Testis (tissue), 3 donors: ENCODE measurements around the gene NGRN. TPM values are rescaled to one million over a fixed set of nuclear protein-coding genes. Genes with fewer than 3 reads are reported as not detected.

Experiments used
- DNase-seq: peaks from one replicate; pipeline ENCODE4 v3.0.0-alpha.2; 2019
- H3K27ac ChIP-seq, 2 donors: fragments of 200-600 bp; sonication (generic); one replicate each; pipeline ENCODE4 v1.5.1; 2019
- H3K27me3 ChIP-seq: fragments of 200-600 bp; sonication (generic); one replicate; pipeline ENCODE4 v1.5.1; 2019
- H3K36me3 ChIP-seq: fragments of 200-600 bp; sonication (generic); one replicate; pipeline ENCODE4 v1.5.1; 2017; ENCODE audit warnings: low read depth; ENCODE audit errors: missing control alignments
- H3K4me1 ChIP-seq: fragments of 200-600 bp; sonication (generic); one replicate; pipeline ENCODE4 v1.5.1; 2019
- H3K4me3 ChIP-seq, 2 donors: fragments of 200-600 bp; sonication (generic); one replicate each; pipeline ENCODE4 v1.5.1; 2017 to 2019
- H3K9me3 ChIP-seq: fragments of 200-600 bp; sonication (generic); one replicate; pipeline ENCODE4 v1.5.1; 2017
- POLR2A ChIP-seq: fragments of 450-650 bp; IDR thresholded peaks from one replicate; pipeline ENCODE4 v1.6.1; 2017; ENCODE audit warnings: antibody characterized with exemption, mild to moderate bottlenecking, moderate library complexity
- WGBS, 2 donors: methylation state at CpG; one replicate each; pipeline ENCODE4 v1.1.5; 2018; 5-methylcytosine and 5-hydroxymethylcytosine counted together
- intact Hi-C: fragments of 100-400 bp; cut with DNase I; formaldehyde crosslinking; loops from one replicate; pipeline ENCODE4 v1.15.1; 2023; ENCODE audit warnings: low total_unique reads
- polyA plus RNA-seq: library from polyadenylated mRNA; stranded (reverse); fragments of 350-450 nt; fragmentation: Illumina TruSeq; extraction: RNeasy Lipid Tissue Mini Kit (QIAGEN cat#74804); gene quantifications from one replicate; pipeline ENCODE4 v1.2.3, GENCODE V29; 2014; ENCODE audit warnings: low read depth, low replicate concordance; ENCODE audit not compliant: insufficient read depth
- total RNA-seq, 2 donors: library from RNA; depleted of rRNA; stranded (reverse); fragments of >200 nt; gene quantifications; one replicate each; pipeline ENCODE4 v1.2.3, GENCODE V29; 2016
- TF ChIP-seq, protein P1 (sequence below), 3 experiments: fragments of 450-650 bp in 2 of 3; fragments of 200-600 bp in 1 of 3; sonication (generic) in 1 of 3; IDR thresholded peaks; one replicate each; pipeline ENCODE4 v1.5.1; 2016 to 2019; ENCODE audit warnings: antibody characterized with exemption in 3 of 3, mild to moderate bottlenecking in 2 of 3, moderate library complexity in 1 of 3

The NGRN gene
- total and polyA plus RNA-seq, 3 donors from 2014 or later, result 82.9 to 95.6 (median 86.1) TPM

GRCh38 chr15:90266061-90266431 lies 574 bp downstream of the NGRN start:
- 0 to 1% methylated on average over 16 of the region's 16 CpGs for WGBS, 2 donors
- TF ChIP-seq POLR2A, result no peak
- TF ChIP-seq, protein P1, sequence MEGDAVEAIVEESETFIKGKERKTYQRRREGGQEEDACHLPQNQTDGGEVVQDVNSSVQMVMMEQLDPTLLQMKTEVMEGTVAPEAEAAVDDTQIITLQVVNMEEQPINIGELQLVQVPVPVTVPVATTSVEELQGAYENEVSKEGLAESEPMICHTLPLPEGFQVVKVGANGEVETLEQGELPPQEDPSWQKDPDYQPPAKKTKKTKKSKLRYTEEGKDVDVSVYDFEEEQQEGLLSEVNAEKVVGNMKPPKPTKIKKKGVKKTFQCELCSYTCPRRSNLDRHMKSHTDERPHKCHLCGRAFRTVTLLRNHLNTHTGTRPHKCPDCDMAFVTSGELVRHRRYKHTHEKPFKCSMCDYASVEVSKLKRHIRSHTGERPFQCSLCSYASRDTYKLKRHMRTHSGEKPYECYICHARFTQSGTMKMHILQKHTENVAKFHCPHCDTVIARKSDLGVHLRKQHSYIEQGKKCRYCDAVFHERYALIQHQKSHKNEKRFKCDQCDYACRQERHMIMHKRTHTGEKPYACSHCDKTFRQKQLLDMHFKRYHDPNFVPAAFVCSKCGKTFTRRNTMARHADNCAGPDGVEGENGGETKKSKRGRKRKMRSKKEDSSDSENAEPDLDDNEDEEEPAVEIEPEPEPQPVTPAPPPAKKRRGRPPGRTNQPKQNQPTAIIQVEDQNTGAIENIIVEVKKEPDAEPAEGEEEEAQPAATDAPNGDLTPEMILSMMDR (IDR thresholded peaks at IDR 0.05), result no peak
- intact Hi-C loops, result no loop called here

DNA sequence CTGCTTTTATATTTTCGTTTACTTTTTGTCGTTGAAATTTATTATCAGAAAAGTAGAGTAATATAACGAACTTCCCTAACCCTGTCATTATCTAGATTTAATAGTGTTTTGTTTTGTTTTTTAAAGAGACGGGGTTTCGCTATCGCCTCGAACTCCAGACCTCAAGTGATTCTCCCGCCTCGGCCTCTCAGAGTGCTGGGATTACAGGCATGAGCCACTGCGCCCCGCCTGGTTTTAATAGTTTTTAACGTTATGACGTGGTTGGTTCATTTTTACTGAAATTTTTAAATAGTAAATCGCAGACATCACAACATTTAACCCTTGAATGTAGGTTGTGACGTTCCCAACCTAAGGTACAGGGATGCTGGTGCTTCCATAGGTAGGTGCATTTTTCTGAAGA lies 1.0 kb downstream of the NGRN start:
- intact Hi-C loops, result no loop called here
- Histone ChIP-seq H3K9me3 (no peaks in the 10 kb centered on the region), H3K27ac (peak overlapping the region; percentile 91 to 94), H3K4me3 (peak overlapping the region; percentile 78 to 81), H3K4me1 (peaks cover 42% of the 10 kb centered on the region), H3K27me3 (no peaks in the 10 kb centered on the region), H3K36me3 (no peaks in the 10 kb centered on the region)
- no peak for TF ChIP-seq POLR2A
- TF ChIP-seq, protein P1 (IDR thresholded peaks at IDR 0.05), result no peak
- 8 to 12% methylated on average over 15 of the region's 15 CpGs for WGBS, 2 donors
- no peak for DNase-seq

More at GRCh38 chr15:90266061-90266431, 574 bp downstream of the NGRN start:
- Histone ChIP-seq H3K27me3 (no peaks in the 10 kb centered on the region), H3K4me3 (peak overlapping the region; percentile 78 to 81), H3K27ac (peak overlapping the region; percentile 91 to 94), H3K36me3 (no peaks in the 10 kb centered on the region), H3K4me1 (peaks cover 38% of the 10 kb centered on the region), H3K9me3 (no peaks in the 10 kb centered on the region)
- DNase-seq, result peak; percentile 54

DNA sequence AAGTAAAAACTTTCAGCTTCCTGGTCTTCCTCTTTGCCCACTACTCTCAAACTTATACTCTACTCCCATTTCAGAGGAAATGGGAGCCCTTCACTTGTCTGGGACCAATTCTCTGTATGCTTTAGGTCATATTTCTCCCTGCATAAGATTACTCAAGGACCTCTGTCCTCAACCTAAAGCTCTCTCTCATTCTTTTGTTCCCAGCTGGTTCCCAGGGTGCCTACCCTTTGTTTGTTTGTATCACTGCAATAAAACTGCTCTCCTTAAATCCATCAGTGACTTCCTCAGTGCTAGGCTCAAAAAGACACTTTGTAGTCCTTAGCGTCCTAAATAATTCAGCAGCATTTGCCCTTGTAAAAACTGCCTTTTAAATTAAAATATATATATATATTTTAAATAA lies 2.9 kb downstream of the NGRN start:
- H3K4me3 ChIP-seq, result no peak overlapping the region
- no peak overlapping the region for H3K27ac ChIP-seq
- no peaks in the 10 kb centered on the region for H3K9me3 ChIP-seq
- H3K27me3 ChIP-seq, result no peaks in the 10 kb centered on the region
- intact Hi-C loops, result no loop called here
- TF ChIP-seq, protein P1 (IDR thresholded peaks at IDR 0.05), result no peak
- no peak for TF ChIP-seq POLR2A
- peaks cover 45% of the 10 kb centered on the region for H3K4me1 ChIP-seq
- no peak for DNase-seq
- no peaks in the 10 kb centered on the region for H3K36me3 ChIP-seq
- 41 to 55% methylated on average over 1 of the region's 1 CpG for WGBS, 2 donors

DNA sequence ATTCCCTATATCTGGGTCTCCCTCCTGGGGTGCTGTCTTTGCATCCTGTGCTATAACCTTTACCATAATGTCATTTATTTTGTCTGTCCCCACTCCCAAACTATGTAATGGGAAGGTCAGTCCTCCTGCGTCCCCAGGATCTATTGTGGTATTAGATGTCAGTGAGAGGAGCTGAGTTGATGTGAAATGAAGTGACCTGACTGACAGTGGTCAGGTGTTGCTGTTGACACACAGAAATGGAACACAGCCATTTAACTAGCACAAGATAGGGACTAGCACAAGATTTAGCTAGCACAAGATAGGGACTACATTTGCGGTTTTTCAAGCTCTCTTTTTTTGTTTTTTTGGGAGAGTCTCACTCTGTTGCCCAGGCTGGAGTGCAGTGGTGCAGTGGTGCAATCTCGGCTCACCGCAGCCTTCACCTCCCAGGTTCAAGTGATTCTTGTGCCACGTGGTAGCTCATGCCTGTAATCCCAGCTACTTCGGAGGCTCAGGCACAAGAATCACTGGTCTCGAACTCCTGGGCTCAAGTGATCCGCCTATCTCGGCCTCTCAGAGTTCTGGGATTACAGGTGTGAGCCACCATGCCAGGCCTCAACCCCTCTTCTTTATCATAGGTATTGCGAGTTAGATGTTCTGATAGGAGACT lies 5.2 kb downstream of the NGRN start:
- no peak for TF ChIP-seq POLR2A
- TF ChIP-seq, protein P1 (IDR thresholded peaks at IDR 0.05), result no peak
- Histone ChIP-seq H3K9me3 (no peaks in the 10 kb centered on the region), H3K27me3 (no peaks in the 10 kb centered on the region), H3K36me3 (no peaks in the 10 kb centered on the region), H3K27ac (peak overlapping the region in 1 of 2 donors; percentile 19), H3K4me1 (peaks cover 38% of the 10 kb centered on the region), H3K4me3 (no peak overlapping the region)
- 93 to 95% methylated on average over 9 to 10 of the region's 10 CpGs for WGBS, 2 donors
- intact Hi-C loops, result no loop called here
- no peak for DNase-seq
